SU-DHL-6 (cell line): ENCODE data around the gene PRR22.

ENCODE experiments used
- EZH2phosphoT487 ChIP-seq: fragments of 200-600 bp; sonication (generic), shearing (Covaris generic); conservative IDR thresholded peaks from 2 replicates; pipeline ENCODE4 v1.6.1; 2018; ENCODE audit warnings: mild to moderate bottlenecking, antibody characterized with exemption, low read length, moderate library complexity, mixed read lengths
- TF ChIP-seq, protein P1 (sequence below): fragments of 200-600 bp; sonication (generic); IDR thresholded peaks from one replicate; pipeline ENCODE4 v1.5.1; 2017; ENCODE audit warnings: antibody characterized with exemption, mild to moderate bottlenecking, low read length, moderate library complexity; ENCODE audit not compliant: insufficient read depth, poor library complexity, severe bottlenecking

DNA sequence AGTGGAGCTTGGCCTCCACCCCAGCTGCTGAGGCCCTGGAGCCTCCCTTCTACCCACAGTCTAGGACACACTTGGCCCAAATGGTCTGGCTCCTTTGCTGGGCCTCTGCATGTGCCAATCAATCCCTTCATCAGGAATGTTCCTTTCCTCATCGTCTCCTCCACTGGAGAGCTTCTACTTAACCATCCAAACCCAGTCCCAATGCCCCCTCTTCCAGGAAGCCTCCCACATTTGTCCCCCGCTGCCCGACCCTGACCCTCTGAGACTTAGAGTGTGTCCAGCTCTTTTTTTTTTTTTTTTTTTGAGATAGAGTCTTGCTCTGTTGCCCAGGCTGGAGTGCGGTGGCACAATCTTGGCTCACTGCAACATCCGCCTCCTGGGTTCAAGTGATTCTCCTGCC is 3.9 kb upstream of the PRR22 start:
- TF ChIP-seq, protein P1, sequence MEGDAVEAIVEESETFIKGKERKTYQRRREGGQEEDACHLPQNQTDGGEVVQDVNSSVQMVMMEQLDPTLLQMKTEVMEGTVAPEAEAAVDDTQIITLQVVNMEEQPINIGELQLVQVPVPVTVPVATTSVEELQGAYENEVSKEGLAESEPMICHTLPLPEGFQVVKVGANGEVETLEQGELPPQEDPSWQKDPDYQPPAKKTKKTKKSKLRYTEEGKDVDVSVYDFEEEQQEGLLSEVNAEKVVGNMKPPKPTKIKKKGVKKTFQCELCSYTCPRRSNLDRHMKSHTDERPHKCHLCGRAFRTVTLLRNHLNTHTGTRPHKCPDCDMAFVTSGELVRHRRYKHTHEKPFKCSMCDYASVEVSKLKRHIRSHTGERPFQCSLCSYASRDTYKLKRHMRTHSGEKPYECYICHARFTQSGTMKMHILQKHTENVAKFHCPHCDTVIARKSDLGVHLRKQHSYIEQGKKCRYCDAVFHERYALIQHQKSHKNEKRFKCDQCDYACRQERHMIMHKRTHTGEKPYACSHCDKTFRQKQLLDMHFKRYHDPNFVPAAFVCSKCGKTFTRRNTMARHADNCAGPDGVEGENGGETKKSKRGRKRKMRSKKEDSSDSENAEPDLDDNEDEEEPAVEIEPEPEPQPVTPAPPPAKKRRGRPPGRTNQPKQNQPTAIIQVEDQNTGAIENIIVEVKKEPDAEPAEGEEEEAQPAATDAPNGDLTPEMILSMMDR: no peak
- no peak for TF ChIP-seq EZH2phosphoT487
